KBM-7 (cell line): ENCODE data around the gene ALG6.
"Not testable (repeated sequence)": the region's sequence is repeated elsewhere in the genome, so short reads cannot be mapped to it uniquely, and the experiment has no call there.

Experiments used
- DNase-seq: peaks from one replicate; pipeline ENCODE4 v3.0.0-alpha.2; 2015
- in situ Hi-C: fragments of 300-500 bp; cut with MboI; formaldehyde crosslinking; loops from 2 replicates; pipeline ENCODE4 v1.14.3; 2020; ENCODE audit warnings: low sequenced_read_pairs, low pct_unique_long_range_greater_than_20kb, mixed read lengths

Gene ALG6

DNA sequence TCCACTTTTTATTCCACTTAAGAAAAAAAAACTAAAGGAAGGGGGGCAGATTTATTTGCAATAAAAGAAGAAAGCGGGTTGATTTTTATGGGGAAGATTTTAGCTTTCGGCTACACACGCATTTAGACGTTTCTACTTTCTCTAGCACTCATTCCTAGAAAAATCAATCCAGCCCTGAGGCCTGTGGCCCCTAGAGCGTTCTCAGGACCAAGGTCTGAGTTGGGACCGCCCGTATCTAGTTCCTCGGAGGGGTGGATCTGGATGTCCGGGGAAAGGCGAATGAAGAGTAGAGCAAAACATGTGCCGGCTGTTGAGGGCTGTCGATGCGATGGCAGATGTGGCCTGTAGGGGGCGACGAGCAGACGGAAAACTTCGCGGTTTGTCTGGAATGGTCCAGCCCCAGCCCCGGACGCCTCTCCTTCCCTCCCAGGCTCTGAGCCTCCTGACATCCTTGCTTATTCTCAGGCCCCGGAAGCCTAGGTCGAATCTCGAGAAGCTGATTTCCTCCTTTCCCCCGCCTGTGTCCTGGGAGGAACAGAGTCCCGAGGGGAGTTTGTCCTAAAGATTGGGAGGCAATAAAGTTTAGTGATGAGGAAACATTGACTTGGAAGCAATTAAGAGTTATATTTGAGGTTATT, 39.9 kb upstream of the ALG6 start:
- in situ Hi-C loops, result no loop called here
- peak; percentile 86 for DNase-seq

DNA sequence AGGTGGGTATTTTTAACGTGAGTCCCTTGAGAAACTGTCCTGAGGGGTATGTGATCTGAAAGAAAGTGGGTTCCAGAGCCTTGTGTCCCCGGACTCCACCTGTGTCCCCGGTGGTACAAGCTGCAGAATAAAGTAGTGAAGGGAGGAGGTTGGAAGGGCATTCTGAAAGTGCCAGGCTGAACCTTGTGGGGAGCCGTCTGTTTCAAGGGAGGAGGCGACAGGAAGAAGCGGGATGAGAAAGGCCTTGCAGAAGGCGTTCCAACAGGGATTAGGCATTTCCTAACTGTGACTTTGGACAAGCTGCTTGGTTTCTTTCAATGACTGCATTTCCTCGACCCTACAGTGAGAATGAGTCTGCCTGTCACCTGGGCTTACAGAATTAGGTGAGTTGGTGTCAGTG, 39.3 kb upstream of the ALG6 start:
- in situ Hi-C loops, result no loop called here
- DNase-seq, result no peak

DNA sequence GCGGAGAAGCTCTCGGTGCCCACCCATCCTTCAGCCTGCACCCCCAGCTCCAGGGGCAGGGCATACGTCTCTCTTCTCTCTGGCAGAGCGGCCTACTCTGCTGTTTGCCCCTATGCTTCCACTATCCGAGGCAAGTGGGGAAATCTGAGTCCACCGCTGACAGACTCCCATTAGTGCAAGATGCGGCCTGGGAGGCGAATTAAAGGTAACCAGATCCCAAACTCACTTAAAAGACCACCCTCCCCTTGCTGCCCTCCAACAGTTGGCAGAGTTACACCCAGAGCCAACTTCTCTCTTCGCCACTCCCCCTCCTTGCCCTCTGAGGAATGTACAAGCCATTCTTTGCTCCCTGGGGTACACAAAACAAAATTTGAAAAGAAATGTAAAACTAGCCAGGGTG, 38.6 kb upstream of the ALG6 start:
- in situ Hi-C loops, result no loop called here
- DNase-seq, result no peak

DNA sequence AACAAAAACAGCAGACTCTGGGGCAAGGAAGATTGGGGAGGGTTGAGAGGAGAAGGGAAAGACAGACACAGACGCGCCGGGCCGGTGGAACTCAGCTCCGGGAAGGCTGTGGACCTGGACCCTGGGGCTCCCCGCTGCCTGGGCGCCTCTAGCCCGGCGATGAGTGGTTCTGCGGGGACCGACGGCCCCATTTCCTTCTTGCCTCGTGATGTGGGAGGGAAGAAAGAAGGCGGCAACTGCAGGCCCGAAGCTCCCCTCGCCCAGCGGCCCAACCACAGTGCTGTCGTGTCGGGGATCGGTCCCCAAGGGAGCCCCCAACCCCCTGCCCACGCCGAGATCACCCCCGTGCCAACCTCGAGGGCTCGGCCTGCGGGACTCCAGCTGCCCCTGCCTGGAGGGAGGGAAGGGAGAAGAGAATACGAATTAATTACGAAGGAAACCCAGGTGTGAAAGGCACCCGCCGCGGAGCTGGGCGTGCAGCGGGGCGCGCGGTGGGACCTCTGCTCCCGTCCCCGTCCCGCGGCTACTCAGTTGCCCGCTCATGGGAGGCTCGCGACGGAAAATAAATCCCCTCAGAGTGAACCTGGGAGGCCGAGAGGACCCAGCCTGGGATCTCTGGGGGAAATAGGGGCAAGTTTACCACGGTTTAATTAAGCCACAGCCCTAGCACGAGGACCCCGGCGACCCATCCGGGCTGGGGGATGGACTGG, 37.7 kb upstream of the ALG6 start:
- in situ Hi-C loops, result no loop called here
- no peak for DNase-seq

DNA sequence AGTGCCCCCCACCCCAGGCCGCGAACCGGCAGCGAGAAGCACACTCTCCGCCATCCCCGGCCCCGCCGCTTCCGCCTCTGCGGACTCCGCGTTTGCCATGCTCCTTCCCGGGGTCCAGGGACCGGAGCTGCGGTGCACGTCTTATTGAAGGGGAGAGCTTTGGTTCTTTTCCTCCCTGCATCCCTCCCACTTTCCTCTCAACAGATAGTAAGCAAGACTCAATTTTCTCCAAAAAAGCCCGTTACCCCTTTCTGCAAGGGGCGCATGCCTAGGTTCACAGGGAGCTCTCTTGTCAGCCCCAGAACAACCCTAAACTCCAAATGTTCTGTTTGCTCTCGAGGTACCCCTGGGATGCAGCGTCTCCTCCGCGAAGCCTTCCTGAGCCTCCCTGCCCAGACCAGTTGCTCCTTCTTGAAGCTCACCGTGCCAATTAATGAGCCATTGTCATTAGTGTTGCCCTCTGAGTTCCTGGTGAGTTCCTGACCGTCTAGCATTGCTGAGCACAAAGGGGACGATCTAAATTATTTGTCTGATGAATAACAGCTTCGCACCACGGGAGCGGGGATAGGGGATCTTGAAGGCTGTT, 37.0 kb upstream of the ALG6 start:
- in situ Hi-C loops, result no loop called here
- DNase-seq, result no peak

DNA sequence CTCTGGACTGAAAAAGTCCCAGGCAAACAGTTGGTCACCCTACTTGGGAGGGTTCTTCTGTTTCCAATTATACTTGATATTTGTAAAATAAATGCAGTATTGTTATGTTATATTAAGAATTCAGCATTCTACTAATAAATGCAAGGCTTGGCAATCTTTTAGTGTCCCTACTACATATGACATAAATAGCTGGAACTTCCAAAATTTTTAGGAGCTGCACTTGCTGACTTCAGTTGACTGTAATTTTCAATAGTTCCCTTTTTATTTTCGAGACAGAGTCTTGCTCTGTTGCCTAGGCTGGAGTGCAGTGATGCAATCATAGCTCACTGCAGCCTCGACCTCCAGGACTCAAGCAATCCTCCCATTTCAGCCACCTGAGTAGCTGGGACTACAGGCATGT, 25.0 kb upstream of the ALG6 start:
- in situ Hi-C loops, result no loop called here
- DNase-seq, result no peak

DNA sequence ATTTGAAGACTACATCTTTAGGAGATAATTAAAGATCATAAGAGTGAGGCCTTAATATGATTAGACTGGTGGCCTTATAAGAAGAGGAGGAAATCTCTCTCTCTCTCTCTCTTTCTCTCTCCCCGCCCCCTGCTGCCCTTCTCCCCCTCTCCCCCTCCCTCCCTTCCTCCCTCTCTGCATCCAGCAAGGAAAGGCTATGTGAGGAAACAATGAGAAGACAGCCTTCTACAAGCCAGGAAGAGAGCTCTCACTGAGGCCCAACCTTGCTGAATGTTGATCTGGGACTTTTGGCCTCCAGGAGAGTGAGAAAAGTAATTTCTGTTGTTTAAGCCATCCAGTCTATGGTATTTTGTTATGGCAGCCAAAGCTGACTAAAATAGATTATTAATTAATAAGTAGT, 23.5 kb upstream of the ALG6 start:
- DNase-seq, result no peak
- in situ Hi-C loops, result no loop called here

DNA sequence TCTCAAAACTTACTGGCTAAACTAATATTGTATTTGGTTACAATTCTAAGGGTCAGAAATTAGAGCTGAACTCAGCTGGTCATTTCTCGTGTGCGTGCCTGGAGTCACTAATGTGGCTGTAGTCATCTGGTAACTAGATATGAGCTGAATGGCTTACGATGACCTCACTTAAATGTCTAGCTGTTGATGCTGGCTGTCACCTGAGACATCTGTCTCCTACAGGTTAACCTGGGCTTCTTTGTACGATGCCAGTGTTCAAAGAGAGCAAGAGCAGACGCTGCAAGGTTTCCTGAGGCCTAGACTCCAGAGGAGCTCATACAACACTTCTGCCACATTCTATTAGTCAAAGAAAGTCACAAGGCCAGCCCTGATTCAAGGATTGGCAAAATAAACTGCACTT, 17.1 kb upstream of the ALG6 start:
- in situ Hi-C loops, result no loop called here
- no peak for DNase-seq

DNA sequence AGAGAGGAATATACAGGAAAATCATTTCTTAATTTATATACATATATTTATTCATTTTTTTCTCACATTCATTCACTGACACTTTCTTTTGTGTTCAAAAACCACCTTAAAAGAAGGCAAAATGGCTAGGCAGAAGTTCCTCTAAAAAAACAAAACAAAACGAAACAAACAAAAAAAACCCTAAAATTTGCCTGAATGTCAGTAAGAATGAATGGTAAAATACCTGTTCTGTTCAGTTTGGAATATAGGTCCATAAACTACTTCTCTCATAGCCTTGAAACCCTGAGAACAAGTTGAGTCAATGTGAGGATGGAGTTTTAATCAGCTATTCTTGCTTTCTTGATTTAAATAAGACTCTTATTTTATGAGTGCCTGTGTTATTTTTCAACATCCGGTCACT, 14.7 kb upstream of the ALG6 start:
- DNase-seq, result no peak
- in situ Hi-C loops, result no loop called here

DNA sequence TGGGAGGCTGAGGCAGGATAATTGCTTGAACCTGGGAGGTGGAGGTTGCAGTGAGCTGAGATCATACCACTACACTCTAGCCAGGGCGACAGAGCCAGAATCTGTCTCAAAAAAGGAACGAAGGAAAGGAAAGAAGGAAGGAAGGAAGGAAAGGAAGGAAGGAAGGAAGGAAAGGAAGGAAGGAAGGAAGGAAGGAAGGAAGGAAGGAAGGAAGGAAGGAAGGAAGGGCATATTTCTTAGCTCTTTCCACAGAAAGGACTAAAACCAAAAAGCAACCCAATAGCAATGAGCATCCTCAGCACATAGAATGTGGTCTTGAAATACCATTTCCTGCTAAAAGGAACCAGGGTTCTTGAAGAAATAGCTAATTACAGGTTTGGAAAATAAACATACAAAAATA, 11.2 kb upstream of the ALG6 start:
- DNase-seq, in situ Hi-C loops: not testable (repeated sequence)

DNA sequence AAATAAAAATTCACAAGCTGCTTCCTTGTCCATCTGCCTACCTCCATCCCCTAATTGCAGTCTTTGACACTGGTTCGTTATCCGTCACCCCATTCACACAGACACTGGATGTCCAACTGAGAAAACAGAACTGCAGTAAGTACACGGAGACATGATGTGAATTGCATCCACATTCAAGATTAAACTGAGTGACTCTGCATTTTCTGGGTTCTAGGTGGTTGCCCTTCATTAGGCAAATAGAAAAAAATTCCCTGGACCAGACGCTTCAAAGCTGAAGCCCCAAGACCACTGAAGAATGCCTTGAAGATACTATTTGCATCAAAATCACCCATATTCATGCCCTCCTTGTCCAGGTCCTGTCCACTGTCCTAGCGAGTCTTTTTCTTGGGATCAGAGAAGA, 7.9 kb upstream of the ALG6 start:
- no peak for DNase-seq
- in situ Hi-C loops, result no loop called here

DNA sequence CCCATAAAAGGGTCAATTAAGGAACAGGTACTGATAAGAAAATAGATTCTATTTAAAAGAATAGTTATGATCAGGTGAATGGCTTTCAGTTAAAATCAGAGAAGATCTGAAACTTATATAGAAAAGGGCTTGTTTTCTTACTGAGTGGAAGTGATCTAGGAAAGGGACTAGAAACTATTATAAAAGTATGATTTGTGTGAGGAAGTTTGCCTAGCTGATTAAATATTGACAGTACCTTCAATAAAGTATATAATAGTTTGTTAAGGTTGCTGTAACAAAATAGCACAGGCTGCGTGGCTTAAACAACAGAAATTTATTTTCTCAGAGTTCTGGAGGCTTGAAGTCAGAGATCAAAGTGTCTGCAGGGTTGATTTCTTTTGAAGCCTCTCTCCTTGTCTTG, 5.4 kb upstream of the ALG6 start:
- in situ Hi-C loops, result no loop called here
- no peak for DNase-seq

DNA sequence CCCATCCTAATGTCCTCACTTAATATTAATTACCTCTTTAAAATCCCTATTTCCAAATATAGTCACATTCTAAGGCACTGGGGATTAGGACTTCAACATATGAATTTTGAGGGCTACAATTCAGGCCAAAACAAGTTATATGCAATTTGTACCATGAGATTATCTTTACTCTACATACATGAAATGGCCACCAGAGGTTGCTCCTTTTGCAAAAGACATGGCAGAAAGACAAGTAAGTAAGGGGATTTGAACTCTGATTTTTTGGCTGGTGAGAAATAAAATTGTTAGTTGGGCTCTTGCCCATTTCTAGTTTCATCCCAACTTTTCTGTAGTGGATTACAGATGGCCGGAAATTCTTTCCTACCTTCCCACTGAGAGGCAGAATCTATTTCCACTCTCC, 4.8 kb upstream of the ALG6 start:
- no peak for DNase-seq
- in situ Hi-C loops, result no loop called here

DNA sequence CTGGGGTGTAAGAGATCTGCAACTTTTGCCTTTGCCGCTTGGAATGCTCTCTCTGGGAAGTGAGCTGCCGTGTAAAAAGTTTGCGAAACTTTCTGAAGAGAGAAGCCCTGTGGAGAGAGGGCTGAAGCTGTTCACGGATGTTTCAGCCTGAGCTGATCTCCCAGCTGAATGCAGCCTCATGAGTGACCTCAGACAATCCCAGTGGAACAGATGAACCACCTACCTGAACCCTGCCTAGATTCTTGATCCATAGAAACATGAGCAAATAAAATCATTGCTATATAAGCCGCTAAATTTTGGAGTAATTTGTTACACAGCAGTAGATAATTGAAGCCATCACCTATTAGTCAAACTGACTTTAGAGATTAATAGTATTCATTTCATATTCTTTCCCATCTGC, 4.4 kb upstream of the ALG6 start:
- no peak for DNase-seq
- in situ Hi-C loops, result no loop called here

DNA sequence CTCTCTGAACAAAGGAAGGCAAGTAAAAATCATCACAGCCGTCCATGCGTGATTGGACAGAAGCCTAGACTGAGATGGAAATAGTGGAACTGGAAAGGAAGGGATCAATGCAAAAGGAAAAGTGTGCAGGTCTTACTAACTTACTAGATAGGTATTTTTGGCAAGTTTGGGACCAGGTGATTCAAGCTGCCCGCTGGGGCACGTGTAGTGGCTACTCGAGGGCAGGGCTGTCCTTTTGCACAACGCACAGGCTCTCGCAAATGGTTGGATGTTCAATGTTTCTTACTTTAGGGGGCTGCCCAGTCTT, 566 bp upstream of the ALG6 start:
- in situ Hi-C loops, result no loop called here
- DNase-seq, result no peak

DNA sequence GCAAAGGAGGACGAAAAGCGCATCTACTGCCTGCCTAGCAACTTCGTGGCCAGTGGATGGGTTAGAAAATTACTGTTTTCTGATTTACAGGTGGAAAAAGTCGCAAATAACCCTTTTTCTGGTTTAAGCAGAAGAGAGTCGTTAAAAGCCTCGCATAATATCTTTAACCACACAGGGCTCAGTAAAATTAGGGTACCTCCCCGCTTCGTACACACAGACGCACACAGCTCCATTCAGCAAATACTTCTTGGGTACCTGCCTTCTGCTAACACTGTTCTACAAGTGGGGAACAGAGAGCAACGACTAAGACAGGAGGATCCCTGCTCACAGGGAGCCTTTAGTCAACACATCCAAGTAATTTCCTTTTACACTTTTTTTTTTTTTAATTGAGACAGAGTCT, 704 bp downstream of the ALG6 start:
- in situ Hi-C loops, result no loop called here
- no peak for DNase-seq

DNA sequence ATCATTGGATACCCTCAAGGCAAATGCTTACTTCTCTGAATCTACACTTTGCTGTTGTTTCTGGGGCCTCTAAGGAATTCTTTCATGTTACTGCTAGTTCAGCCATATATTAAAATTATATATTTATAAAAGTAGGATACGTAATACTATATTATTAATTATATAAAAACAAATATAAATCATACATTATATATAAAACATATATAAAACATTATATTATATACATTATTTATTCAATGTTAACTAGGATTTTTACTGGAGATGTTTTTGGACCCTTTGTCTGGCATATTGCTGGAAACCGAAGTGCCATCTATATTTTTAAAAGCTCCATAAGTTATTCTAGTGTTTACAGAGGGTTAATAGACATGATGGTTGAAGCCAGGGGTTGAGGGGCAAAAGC, 12.2 kb downstream of the ALG6 start:
- in situ Hi-C loops, result no loop called here

DNA sequence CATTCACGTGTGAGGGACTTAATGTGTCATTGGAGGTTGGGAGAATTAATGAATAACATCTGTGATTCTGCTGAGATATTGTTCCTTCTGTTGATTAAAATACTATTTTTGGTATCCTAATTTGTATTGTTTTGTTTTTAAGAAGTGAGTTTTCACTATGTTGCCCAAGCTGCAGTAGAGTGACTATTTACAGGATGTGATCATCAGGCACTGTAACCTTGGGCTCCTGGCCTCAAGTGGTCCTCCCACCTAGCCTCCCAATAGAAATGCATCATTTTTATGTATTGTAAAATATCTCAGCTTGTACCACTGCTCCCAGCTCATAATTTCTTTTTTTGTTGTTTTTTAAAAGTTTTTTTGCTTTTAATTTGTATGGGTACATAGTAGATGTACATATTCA, 14.3 kb downstream of the ALG6 start:
- no peak for DNase-seq
- in situ Hi-C loops, result no loop called here

More for the DNA sequence above, 12.2 kb downstream of the ALG6 start:
- no peak for DNase-seq

DNA sequence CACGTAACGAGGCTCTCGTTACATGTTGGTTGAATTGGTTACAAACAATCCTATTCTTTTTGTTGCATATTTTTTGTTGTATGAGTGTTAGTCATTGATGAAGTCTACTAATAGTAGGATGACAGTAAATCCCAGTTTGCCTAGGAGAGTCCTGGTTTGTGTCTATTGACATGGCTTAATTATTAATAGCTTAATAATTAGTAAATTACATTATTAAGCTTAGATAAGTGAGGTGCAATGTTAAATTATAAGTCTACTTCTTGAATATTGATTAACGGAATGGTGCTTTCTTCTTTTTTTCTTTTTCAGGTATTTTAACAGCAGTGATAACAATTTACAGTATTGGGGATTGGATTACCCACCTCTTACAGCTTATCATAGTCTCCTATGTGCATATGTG, 34.5 kb downstream of the ALG6 start:
- in situ Hi-C loops, result no loop called here
- no peak for DNase-seq

DNA sequence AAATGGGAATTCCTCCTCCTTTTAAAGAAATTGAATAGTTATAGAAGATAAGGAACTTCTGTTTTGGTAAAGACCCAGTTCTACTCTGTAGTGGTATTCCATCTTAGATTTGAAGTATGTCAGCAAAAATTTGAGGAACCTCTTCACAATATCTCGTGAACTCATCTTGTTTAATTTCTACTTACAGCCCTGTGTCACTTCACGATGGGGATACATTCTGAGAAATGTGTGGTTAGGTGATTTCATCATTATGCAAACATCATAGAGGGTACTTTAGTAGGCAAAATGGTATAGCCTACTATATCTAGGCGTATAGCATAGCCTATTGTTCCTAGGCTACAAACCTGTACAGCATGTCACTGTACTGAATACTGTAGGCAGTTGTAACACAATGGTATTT, 36.0 kb downstream of the ALG6 start:
- in situ Hi-C loops, result no loop called here
- DNase-seq, result peak; percentile 74

DNA sequence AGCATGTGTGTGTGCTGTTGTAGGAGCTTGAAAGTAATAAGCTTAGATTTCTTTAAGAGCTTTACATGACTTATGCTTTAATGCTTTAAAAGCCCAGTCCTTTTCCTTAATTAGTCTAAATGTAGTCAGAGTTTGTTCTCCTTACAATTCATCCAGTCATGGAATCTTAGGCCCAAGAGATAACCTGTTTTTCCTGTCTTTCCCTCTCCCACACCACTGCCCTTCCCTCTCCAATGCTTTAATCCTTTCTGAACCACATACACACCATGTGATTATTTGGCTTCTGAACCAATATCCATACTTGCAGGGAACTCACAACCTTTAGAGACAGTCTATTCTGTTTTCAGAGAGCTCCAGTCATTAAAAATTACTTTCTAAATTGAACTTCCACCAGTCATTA, 37.6 kb downstream of the ALG6 start:
- no peak for DNase-seq
- in situ Hi-C loops, result no loop called here
